H1 (cell line): ENCODE data around the gene LY6G6F. TPM values are rescaled to one million over a fixed set of nuclear protein-coding genes. Genes with fewer than 3 reads are reported as not detected.

Experiments
- CTCF ChIA-PET: fragments of 300-600 bp; sonication (Branson Sonifier 250); formaldehyde crosslinking; loops from one replicate; lab custom pipeline; 2021; ENCODE audit not compliant: partially characterized antibody; lab: Charles Lee
- POLR2A ChIA-PET: fragments of 300-600 bp; sonication (Branson Sonifier 250); formaldehyde crosslinking; loops from one replicate; lab custom pipeline; 2021; ENCODE audit warnings: inconsistent platforms; ENCODE audit not compliant: partially characterized antibody; lab: Charles Lee
- DNase-seq, 2 experiments: peaks; one replicate each; pipeline versions ENCODE4 v3.0.0 to v3.0.0-alpha.2; 2010 to 2022; ENCODE audit warnings: low spot score in 2 of 2, low read depth in 1 of 2, mixed read lengths in 1 of 2
- FAIRE-seq: peaks from 2 replicates; lab custom pipeline; 2011; peaks lifted over from hg19 to GRCh38; lab: Jason Lieb, UNC
- H2AFZ ChIP-seq: 2 replicates; pipeline ENCODE4 v1.8.1; 2012; ENCODE audit warnings: low read length, inconsistent platforms
- H2AK5ac ChIP-seq: 2 replicates; pipeline ENCODE4 v1.6.1; 2013; ENCODE audit warnings: low read depth, low read length
- H2BK120ac ChIP-seq: replicated peaks from 2 replicates; pipeline ENCODE3; 2013; ENCODE audit warnings: low read depth, low read length, inconsistent platforms
- H2BK12ac ChIP-seq: 2 replicates; pipeline ENCODE4 v1.6.1; 2013; ENCODE audit warnings: low read depth, low read length
- H2BK15ac ChIP-seq: 2 replicates; pipeline ENCODE4 v1.6.1; 2013; ENCODE audit warnings: low read length
- H2BK20ac ChIP-seq: 2 replicates; pipeline ENCODE4 v1.6.1; 2013; ENCODE audit warnings: low read length
- H2BK5ac ChIP-seq: 2 replicates; pipeline ENCODE4 v1.6.1; 2013; ENCODE audit warnings: low read depth, low read length
- H3K14ac ChIP-seq: 2 replicates; pipeline ENCODE4 v1.6.1; 2013; ENCODE audit warnings: inconsistent platforms; ENCODE audit not compliant: insufficient read length
- H3K18ac ChIP-seq: 2 replicates; pipeline ENCODE4 v1.6.1; 2013; ENCODE audit warnings: low read length; ENCODE audit errors: extremely low read depth
- H3K23ac ChIP-seq: 2 replicates; pipeline ENCODE4 v1.6.1; 2013; ENCODE audit warnings: inconsistent platforms; ENCODE audit not compliant: insufficient read length
- H3K23me2 ChIP-seq: 2 replicates; pipeline ENCODE4 v1.6.1; 2013; ENCODE audit warnings: low read depth, low read length
- H3K27ac ChIP-seq: 2 replicates; pipeline ENCODE4 v1.6.1; 2011; ENCODE audit warnings: low read depth, low read length, inconsistent platforms
- H3K27me3 ChIP-seq, 4 experiments: replicated peaks in 1 of 4; 1 replicate in 1 of 4; 2 replicates in 3 of 4; pipeline versions ENCODE4 v1.6.1 to v1.8.1; 2011 to 2013; ENCODE audit warnings: low read length in 3 of 4, mild to moderate bottlenecking in 3 of 4, inconsistent platforms in 2 of 4, mixed read lengths in 2 of 4, moderate library complexity in 1 of 4; ENCODE audit not compliant: control insufficient read depth in 3 of 4, insufficient read depth in 3 of 4; ENCODE audit errors: extremely low read depth in 1 of 4
- H3K36me3 ChIP-seq, 4 experiments: 2 replicates each; pipeline versions ENCODE4 v1.6.1 to v1.8.1; 2011 to 2013; ENCODE audit warnings: mild to moderate bottlenecking in 4 of 4, low read length in 3 of 4, moderate library complexity in 2 of 4, control low read depth in 1 of 4, inconsistent platforms in 1 of 4; ENCODE audit not compliant: insufficient read depth in 4 of 4, control insufficient read depth in 2 of 4
- H3K4ac ChIP-seq: replicated peaks from 2 replicates; pipeline ENCODE3; 2013; ENCODE audit warnings: low read length, low read depth, mixed read lengths, inconsistent platforms; ENCODE audit not compliant: insufficient read length
- H3K4me1 ChIP-seq, 4 experiments: replicated peaks in 1 of 4; 1 replicate in 1 of 4; 2 replicates in 3 of 4; pipeline versions ENCODE4 v1.6.1 to v1.8.1; 2011 to 2013; ENCODE audit warnings: low read length in 3 of 4, inconsistent platforms in 2 of 4, mixed read lengths in 1 of 4; ENCODE audit not compliant: insufficient read depth in 4 of 4, control insufficient read depth in 3 of 4
- H3K4me2 ChIP-seq, 2 experiments: 2 replicates each; pipeline versions ENCODE4 v1.6.1 to v1.8.1; 2011 to 2013; ENCODE audit warnings: low read depth in 2 of 2, low read length in 2 of 2, control low read depth in 1 of 2, inconsistent platforms in 1 of 2, mild to moderate bottlenecking in 1 of 2; ENCODE audit not compliant: insufficient read depth in 1 of 2
- H3K4me3 ChIP-seq, 4 experiments: fragments of 200-600, 300-600 bp in 1 of 4; sonication (generic), shearing (Covaris generic), sonication (Bioruptor Twin) in 1 of 4; 2 replicates each; pipeline versions ENCODE4 v1.5.1 to v1.8.1; 2011 to 2016; ENCODE audit warnings: low read length in 4 of 4, low read depth in 3 of 4, control low read depth in 2 of 4, inconsistent platforms in 2 of 4, mild to moderate bottlenecking in 2 of 4, mixed read lengths in 1 of 4, moderate library complexity in 1 of 4; ENCODE audit not compliant: insufficient read depth in 2 of 4; ENCODE audit errors: extremely low read depth in 1 of 4
- H3K56ac ChIP-seq: replicated peaks from 2 replicates; pipeline ENCODE3; 2013; ENCODE audit warnings: low read depth, mild to moderate bottlenecking, mixed read lengths, low read length, inconsistent platforms; ENCODE audit not compliant: insufficient read length
- H3K79me1 ChIP-seq: 2 replicates; pipeline ENCODE4 v1.6.1; 2013; ENCODE audit warnings: low read depth, low read length, control low read depth
- H3K79me2 ChIP-seq, 2 experiments: 2 replicates each; pipeline versions ENCODE4 v1.6.1 to v1.8.1; 2012 to 2013; ENCODE audit warnings: low read length in 2 of 2, mild to moderate bottlenecking in 2 of 2, inconsistent platforms in 1 of 2; ENCODE audit not compliant: insufficient read depth in 2 of 2, control insufficient read depth in 1 of 2
- H3K9ac ChIP-seq, 4 experiments: replicated peaks in 1 of 4; 1 replicate in 1 of 4; 2 replicates in 3 of 4; pipeline versions ENCODE4 v1.6.1 to v1.8.1; 2011 to 2013; ENCODE audit warnings: low read depth in 3 of 4, low read length in 3 of 4, control low read depth in 2 of 4, mild to moderate bottlenecking in 2 of 4, moderate library complexity in 2 of 4, inconsistent platforms in 1 of 4; ENCODE audit errors: extremely low read depth in 1 of 4
- H3K9me3 ChIP-seq, 2 experiments: 2 replicates each; pipeline versions ENCODE4 v1.6.1 to v1.8.1; 2012 to 2013; ENCODE audit warnings: mild to moderate bottlenecking in 2 of 2, moderate library complexity in 2 of 2, control low read depth in 1 of 2, inconsistent platforms in 1 of 2, low read depth in 1 of 2, low read length in 1 of 2, mixed read lengths in 1 of 2; ENCODE audit not compliant: insufficient read depth in 2 of 2
- H4K20me1 ChIP-seq, 2 experiments: replicated peaks in 1 of 2; 2 replicates each; pipeline versions ENCODE3 to v1.8.1; 2011 to 2013; ENCODE audit warnings: inconsistent platforms in 2 of 2, low read length in 2 of 2, mild to moderate bottlenecking in 1 of 2; ENCODE audit not compliant: insufficient read depth in 2 of 2, control insufficient read depth in 1 of 2
- H4K5ac ChIP-seq: 2 replicates; pipeline ENCODE4 v1.6.1; 2013; ENCODE audit warnings: low read length, low read depth, mixed read lengths, inconsistent platforms; ENCODE audit not compliant: insufficient read length
- H4K8ac ChIP-seq: 2 replicates; pipeline ENCODE4 v1.8.0; 2013; ENCODE audit warnings: mild to moderate bottlenecking, moderate library complexity, low read length, inconsistent platforms; ENCODE audit not compliant: insufficient read depth; ENCODE audit errors: extremely low read depth
- H4K91ac ChIP-seq: replicated peaks from 2 replicates; pipeline ENCODE3; 2013; ENCODE audit warnings: low read length, mixed read lengths, inconsistent platforms; ENCODE audit not compliant: insufficient read length
- EP300 ChIP-seq, 2 experiments: IDR thresholded peaks; 1 replicate in 1 of 2; 2 replicates in 1 of 2; pipeline ENCODE4 v1.6.1; 2011 to 2012; ENCODE audit warnings: low read depth in 2 of 2, low read length in 2 of 2, mild to moderate bottlenecking in 2 of 2, borderline replicate concordance in 1 of 2, inconsistent platforms in 1 of 2, moderate library complexity in 1 of 2
- KDM1A ChIP-seq: fragments of 200-600, 300-600 bp; sonication (generic); IDR thresholded peaks from 2 replicates; pipeline ENCODE4 v1.7.1; 2016; ENCODE audit warnings: mild to moderate bottlenecking, low read length, borderline replicate concordance
- SAP30 ChIP-seq: fragments of 300-600 bp; sonication (generic); IDR thresholded peaks from 2 replicates; pipeline ENCODE4 v1.7.1; 2012; ENCODE audit warnings: low read length, moderate library complexity, mild to moderate bottlenecking, inconsistent platforms; ENCODE audit not compliant: insufficient read depth, insufficient replicate concordance
- WGBS, 2 experiments: shearing (Covaris generic) in 1 of 2; methylation state at CpG; one replicate each; pipeline versions ENCODE4 v1.1.6 to v1.1.7; 2013 to 2015; ENCODE audit warnings: low lambda C conversion rate in 2 of 2, mixed read lengths in 2 of 2, inconsistent platforms in 1 of 2, low coverage in 1 of 2, missing lambda C conversion rate in 1 of 2; ENCODE audit not compliant: insufficient replicate concordance in 2 of 2, insufficient coverage in 1 of 2, insufficient read length in 1 of 2; ENCODE audit errors: extremely low coverage in 1 of 2, missing lambda C conversion rate in 1 of 2; 5-methylcytosine and 5-hydroxymethylcytosine counted together
- polyA plus RNA-seq, 7 experiments: library from polyadenylated mRNA; depleted of rRNA in 3 of 7; stranded (reverse) in 5 of 7; unstranded in 2 of 7; fragments of >200 nt in 5 of 7; fragments of 200-250 nt in 2 of 7; gene quantifications; 1 replicate in 5 of 7; 2 replicates in 1 of 7; 4 replicates in 1 of 7; pipeline versions ENCODE4 v1.2.1 to v1.2.3, GENCODE V29; 2011 to 2013; ENCODE audit warnings: missing spikeins in 2 of 7, mixed read lengths in 2 of 7
- total RNA-seq: library from RNA; stranded (reverse); fragmentation: NEBNext Ultra II Directional; extraction: Animal tissue kit (Norgen Biotek cat#: 25700); gene quantifications from 2 replicates; pipeline ENCODE4 v1.2.1, GENCODE V29; 2021

The LY6G6F gene
- total and polyA plus RNA-seq, 2 of the 8 experiments (the other 6 are each of a cell fraction or from before 2014, with no cell fraction given) = not detected

DNA sequence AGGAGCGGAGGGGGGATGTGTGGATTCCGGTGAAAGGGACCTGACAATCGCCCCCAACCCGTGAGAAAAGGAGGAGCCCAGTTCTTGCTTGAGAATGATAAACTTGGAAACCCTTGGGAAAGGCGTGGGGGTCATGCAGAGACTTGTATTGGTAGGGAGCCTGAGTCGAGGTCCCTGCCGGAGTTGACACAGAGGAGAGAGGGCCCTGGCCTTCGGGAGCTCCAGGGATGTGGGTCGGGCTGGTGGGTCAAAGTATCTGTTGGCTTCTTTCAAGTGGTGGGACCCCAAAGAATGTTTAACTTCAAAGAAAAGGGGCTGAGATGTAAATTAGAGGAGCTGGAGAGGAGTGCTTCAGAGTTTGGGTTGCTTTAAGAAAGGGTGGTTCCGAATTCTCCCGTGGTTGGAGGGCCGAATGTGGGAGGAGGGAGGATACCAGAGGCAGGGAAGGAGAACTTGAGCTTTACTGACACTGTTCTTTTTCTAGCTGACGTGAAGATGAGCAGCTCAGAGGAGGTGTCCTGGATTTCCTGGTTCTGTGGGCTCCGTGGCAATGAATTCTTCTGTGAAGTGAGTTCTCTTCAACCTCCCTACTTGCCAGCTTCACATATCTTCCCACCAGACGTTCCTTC, 40.2 kb upstream of the LY6G6F start:
- Histone ChIP-seq H3K56ac (no peak overlapping the region), H2BK5ac (peak overlapping the region; percentile 78; the same call in 1 of the 2 replicates), H4K5ac (no peak overlapping the region), H3K9ac (peak overlapping the region in 3 of 4 experiments; percentile 51 to 60 (median 51); a peak in 5 of 7 replicates), H2BK15ac (no peak overlapping the region), H2AFZ (peak overlapping the region; percentile 18; the same call in 1 of the 2 replicates), H3K4ac (peak overlapping the region; percentile 34), H3K14ac (no peak overlapping the region), H3K4me3 (peak overlapping the region; percentile 88 to 94 (median 91)), H4K20me1 (peaks cover 7 to 11% of the 10 kb centered on the region in 2 experiments), H3K27ac (peak overlapping the region; percentile 62; the same call in 1 of the 2 replicates), H3K23me2 (peaks cover 8% of the 10 kb centered on the region), H2BK120ac (no peak overlapping the region), H3K79me1 (peaks cover 9% of the 10 kb centered on the region), H2BK12ac (no peak overlapping the region), H3K4me2 (peak overlapping the region; percentile 74 to 85), H3K23ac (no peak overlapping the region), H3K18ac (peak overlapping the region; percentile 81; the same call in 1 of the 2 replicates), H3K27me3 (no peaks in the 10 kb centered on the region), H3K36me3 (peaks cover 27 to 61% (median 48%) of the 10 kb centered on the region in 4 experiments), H4K91ac (no peak overlapping the region), H2BK20ac (no peak overlapping the region), H4K8ac (no peak overlapping the region; the same call in 1 of the 2 replicates), H3K4me1 (peaks cover 0 to 12% (median 4%) of the 10 kb centered on the region in 4 experiments; a peak in 5 of 7 replicates), H3K9me3 (0 out of 4 replicates have a peak, but pooled peaks cover 0 to 4% of the 10 kb centered on the region in 2 experiments), H3K79me2 (peaks cover 0 to 41% of the 10 kb centered on the region in 2 experiments; a peak in 3 of 4 replicates), H2AK5ac (no peak overlapping the region)
- WGBS, 2 experiments = 21% methylated on average over 15 of the region's 15 CpGs; no CpG with 5 or more reads in 1 of the 2 experiments
- POLR2A ChIA-PET = interaction anchor here (0.7 to 25.5 kb wide), 11 partner anchors 9 to 172 kb away, joined by 3 to 883 read pairs (median 8); partner anchors contain the start of genes AIF1, APOM, ATP6V1G2 and BAG6
- FAIRE-seq (no peak), DNase-seq (no peak)
- CTCF ChIA-PET = interaction anchor here (0.7 to 3.8 kb wide), 4 partner anchors 23 to 164 kb away, joined by 3 to 16 read pairs (median 4); no protein-coding TSS in a partner anchor
- TF ChIP-seq EP300 (IDR thresholded peaks at IDR 0.05; ENCODE audit: borderline replicate concordance in 1 of 2, low read depth in 2 of 2, low read length in 2 of 2) = no peak
- TF ChIP-seq SAP30 = peak; percentile 22
- no peak for TF ChIP-seq KDM1A
